Suppressor macrophage treated with lipopolysaccharide for 1 hour (primary cell): Measurements from ENCODE around the gene TARDBP.
"Not testable (repeated sequence)": the region's sequence is repeated elsewhere in the genome, so short reads cannot be mapped to it uniquely, and the experiment has no call there.

ENCODE experiments used
- DNase-seq, 3 donors: peaks; one replicate each; pipeline ENCODE4 v3.0.0-alpha.2; 2020 to 2022

TARDBP gene

DNA sequence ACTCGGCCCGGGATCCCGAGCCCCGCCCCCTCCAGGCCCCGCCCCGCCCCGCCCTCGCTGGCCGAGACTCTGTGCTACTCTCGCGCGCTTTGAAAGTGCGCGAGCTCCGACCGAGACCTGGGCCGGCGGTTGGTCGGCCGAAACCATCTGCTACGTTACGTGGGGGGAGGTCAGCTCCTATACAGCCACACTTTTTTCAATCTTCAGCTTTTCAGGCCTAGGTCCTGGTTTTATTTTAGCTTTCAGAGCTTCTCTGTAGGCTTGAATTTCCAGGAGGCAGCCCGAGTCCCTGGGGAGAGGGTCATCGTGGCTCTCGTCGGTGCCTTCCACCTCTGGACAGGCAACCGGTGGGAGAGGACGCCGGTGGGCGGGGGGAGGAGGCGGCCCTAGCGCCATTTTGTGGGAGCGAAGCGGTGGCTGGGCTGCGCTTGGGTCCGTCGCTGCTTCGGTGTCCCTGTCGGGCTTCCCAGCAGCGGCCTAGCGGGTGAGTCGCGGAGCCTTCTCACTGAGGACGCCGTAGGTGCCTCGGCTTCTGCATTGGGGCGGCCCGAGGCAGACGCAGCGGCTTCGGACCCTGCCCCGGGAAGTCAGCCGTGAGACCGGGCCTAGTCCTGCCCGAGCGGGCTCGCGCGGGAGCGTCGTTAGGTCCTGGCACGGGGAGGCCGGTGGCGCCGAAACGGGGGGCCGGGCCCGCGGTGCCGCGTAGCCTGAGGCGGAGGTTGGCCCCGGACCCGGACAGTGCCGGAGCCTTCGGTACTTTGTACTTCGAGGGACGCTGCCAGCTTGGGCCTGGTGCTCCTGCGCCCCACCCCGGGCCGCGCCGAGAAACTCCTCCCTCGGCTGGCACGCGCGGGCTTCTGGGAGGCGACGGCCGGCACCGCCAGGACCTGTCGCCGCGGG, at the start of gene TARDBP:
TSS of gene TARDBP (plus strand) at position 395 of the 900 bp plus-strand sequence. CDS start 1,074 bp downstream, outside the sequence.
- DNase-seq, result peak; percentile 91 to 96 (median 96)

DNA sequence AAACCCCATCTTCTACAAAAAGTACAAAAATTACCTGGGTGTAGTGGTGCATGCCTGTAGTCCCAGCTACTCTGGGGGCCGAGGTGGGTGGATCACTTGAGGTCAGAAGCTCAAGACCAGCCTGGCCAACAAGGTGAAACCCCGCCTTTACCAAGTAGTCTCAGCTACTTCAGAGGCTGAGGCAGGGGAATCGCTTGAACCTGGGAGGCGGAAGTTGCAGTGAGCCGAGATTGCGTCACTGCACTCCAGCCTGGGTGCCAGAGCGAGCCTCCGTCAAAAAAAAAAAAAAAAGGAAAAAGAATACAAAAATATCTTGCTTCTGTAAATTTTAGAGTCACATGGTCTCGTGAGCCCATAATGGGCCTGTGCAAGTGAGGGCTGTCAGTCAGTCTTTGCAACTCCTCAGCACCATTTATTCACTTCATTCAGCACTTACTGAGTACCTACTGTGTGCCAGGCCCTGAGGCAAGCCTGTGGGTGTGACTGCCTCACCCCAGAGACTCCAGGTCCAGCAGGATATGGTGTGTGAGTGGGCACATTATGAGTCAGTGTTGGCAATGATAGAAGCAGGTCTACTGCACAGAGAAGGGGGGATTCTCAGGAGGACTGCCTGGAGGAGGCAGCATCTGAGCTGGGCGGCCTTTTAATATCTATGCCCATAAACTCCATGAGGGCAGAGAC, 46.8 kb upstream of the TARDBP start:
- DNase-seq, result peak; percentile 74 to 81 (median 78)

DNA sequence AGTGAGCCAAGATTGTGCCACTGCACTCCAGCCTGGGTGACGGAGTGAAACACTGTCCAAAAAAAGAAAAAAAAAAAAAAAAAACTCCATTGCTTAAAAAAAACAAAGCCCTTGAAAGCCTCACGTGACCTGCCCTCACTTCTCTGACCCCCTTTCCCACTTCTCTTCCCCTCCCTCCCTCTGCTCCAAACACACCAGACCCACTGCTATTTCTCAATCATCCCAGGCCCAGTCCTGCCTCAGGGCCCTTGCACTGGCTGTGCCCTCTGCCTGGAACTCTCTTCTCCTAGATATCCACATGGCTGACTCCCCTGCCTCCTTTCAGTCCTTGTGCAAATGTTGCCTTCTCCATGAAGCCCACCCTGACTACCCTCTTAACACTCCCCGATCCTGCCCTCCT, 45.4 kb upstream of the TARDBP start:
- DNase-seq, result peak in 1 of 3 donors; percentile 11

DNA sequence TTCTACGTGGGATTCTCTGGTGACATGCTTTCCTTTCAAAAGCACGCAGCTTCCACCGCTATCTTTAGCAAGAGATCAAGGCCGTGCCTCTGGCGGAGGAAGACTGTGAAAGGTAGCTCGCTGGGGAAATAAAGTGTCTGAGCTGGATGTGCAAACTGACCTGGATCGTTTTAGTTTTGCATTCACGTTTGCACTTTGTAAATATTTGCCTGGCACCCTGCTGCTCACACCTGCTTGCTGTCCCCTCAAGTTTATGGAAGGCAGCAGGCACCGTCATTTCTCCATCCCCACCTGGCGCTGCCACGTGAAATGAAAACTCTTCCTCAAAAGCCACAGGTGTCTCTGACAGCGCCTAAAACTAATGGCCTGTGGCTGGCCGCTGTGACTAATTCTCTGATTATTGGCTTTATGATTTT, 44.0 kb upstream of the TARDBP start:
- no peak for DNase-seq

DNA sequence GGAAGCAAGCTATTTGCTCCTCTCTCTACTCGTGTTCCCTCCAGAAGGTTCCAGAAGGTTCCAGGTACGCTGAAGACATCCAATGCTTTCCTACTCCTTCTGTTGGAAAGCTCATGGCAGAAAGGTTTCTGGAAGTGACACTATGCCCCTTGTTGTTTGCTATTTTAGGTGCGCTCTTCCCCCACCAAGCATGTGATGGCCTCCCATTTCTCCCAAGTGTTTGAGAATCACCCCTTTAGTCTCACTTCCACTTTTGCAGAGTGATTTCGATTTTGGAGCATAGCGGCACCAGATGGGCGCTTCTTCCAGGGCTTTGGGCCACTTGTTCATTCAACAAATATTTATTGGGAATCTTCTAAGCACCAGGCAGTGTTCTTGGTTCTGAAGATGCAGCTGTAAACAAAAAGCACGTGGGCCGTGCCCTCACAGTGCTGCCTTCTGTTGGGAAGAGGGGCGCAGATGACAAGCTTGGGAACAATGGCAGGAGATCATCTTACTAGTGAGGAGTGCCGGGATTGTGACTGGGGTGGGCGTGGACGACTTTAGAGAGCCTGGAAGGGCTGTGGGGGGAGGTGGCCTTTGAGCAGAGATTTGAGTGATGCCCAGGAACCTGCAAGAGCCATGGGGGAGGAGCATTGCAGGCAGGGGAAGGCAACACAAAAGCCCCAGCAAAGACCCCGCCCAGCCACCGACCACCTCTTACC, 43.0 kb upstream of the TARDBP start:
- DNase-seq, result peak; percentile 49 to 69 (median 56)

DNA sequence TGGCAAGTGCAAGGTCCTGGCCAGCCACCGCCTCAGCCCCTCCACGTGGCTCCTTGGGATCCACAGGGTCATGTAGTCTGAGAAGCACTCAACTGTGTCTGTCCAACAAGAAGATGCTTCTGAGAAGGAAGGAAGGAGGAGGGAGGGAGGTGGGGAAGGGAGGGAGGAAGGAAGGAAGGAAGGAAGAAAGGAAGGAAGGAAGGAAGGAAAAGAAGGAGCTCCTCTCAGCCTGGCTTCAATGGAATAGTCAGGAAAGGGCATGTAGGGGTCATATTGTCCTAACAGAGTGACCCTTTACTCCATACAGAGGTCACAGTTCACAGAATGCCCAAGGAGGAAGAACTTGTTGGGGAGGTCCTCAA, 42.5 kb upstream of the TARDBP start:
- DNase-seq, result no peak

DNA sequence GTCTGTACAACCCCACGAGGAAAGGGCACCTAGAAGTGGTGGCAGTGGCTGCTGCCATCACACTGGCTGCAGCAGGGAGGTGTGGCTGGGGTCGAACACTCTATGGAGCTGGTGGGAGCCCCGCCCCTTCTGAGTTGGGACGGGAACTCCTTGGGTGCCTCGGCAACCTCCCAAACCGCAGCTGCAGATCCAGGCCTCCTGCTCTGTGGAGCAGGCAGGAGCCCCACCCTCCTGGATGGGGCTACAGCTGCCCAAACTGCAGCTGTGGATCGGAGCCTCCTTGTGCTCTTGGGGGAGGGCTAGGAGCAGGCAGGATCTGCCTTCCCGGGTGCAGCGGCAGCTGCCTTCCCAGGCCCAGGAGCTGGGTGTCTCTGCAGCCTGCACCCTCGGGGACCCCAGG, 38.9 kb upstream of the TARDBP start:
- no peak for DNase-seq

DNA sequence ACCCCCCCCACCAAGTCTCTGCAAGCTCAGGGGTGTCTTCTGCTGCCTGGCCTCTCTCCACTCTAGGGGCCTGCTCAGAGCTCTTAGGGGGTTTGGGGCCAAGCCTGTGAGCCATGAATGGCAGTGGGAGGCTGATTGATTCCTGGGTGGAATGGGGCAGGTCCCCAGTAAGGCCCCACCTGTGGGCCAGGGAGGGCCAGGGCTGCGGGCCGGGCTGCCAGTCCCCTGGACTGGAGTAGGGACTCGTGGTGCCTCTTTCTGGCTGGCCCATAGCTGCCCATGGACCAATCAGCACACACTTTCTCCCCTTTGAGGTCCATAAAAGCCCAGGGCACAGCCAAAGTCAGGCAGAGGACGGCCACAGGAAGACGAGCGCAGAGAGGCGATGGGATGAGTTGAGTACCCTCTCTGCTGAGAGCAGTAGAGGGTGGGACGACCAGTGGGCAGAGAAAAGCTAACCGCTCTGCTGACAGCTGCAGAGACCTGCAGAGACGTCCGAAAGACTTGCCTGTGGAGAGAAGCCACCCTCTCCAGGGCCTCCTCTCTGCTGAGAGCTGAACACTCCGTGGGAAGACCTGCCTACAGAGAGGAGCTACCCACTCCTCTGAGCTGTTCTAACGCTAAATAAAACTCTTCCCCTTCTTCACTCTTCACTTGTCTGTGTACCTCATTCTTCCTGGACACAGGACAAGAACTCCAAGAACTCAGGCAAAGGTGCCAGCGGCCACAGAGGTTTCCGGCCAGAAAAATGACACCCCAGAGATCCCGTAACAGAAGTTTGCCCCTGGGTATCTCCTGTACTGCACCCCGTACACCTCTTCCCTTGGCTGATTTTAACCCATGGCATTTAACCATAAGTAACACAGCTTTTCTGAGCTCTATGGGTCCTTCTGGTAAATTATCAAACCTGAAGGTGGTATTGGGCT, 38.2 kb upstream of the TARDBP start:
- DNase-seq, result no peak

DNA sequence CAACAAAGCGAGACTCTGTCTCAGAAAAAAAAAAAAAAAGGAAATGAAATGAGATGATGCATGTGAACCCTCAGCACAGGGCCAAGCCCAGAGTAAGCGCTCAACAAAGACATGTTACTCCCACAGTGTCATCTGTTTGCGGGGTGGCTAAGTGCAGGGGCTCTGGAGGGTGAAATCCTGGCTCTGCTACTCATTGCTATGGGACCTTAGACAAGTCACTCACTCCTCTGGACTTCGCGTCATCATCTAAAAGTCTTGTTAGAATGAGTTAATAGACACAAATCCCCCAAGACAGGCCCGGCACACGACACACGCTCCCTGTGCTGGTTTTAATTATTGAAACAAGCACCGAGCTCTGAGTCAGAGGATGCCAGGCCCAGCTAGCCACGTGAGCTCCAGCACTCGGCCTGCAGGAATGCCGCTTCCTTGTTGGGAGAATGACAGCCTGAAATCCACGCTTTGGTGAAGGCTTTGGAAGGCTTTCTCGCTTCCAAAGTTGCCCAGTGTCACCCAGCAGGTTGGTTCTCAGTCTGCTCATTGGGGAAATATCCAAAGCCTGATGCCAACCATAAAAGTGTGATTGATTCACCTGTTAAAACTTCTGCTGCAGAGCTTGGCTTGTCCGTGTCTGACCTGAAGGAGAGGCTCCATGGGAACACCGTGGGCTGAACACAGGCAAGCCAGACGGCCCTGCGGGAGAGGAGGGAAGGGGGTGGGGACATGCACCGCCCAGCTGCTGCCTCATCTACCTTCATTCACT, 36.7 kb upstream of the TARDBP start:
- DNase-seq, result peak; percentile 68 to 73 (median 70)

DNA sequence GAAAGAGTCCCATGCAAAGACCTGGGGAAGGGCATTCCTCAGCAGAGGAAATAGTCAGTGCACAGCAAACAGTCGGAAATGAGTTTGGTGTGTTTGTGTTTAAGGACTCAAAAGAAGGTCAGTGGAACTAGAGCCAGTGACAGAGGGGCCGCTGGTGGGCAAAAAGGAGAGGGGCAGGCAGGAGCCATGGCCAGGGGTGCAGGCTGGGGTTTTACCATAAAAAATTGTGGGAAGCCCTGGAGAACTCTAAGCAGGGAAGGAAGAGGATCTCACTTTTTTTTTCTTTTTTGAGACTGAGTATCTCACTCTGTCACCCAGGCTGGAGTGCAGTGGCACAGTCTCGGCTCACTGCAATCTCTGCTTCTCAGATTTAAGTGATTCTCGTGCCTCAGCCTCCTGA, 33.7 kb upstream of the TARDBP start:
- DNase-seq, result no peak

DNA sequence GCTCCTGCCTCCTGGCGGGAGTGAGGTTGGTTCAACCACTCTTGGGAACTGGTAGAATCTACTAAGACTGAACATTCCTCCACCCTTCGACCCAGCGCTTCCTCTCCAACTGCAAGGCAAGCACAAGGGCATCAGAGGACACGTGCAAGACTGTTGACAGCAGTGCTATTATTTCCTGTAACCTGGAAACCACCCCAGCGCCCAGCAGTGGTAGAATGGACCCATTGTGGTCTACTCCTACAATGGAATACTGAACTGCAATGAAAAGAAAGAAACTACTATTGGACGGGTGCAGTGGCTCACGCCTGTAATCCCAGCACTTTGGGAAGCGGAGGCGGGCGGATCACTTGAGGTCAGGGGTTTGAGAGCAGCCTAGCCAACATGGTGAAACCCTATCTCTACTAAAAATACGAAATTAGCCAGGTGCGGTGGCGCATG, 33.0 kb upstream of the TARDBP start:
- DNase-seq, result peak; percentile 69 to 76 (median 70)

DNA sequence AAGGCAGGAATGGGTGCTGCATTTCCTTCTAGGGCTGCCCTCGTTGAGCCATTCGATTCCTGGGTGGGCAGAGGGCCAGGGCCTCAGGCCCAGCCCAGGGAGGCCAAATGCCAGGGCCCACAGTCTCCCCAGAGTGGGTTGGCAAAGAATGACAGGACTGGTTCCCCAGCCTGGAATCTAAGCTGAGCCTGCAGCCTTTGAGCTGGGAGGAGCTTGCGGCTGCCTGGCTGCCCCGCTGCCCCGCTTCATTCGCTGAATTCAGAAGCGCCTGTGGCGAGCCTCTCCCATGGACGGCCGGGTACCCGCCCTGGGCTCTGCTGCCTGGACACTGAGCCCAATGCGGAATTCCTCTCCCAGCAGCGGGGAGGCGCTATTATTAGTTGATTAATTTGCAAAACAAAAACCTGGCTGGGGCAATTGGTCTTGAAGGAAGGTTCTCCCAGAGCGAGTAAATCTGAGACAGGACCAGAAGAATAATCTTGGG, 32.3 kb upstream of the TARDBP start:
- DNase-seq, result peak; percentile 39 to 66 (median 49)

DNA sequence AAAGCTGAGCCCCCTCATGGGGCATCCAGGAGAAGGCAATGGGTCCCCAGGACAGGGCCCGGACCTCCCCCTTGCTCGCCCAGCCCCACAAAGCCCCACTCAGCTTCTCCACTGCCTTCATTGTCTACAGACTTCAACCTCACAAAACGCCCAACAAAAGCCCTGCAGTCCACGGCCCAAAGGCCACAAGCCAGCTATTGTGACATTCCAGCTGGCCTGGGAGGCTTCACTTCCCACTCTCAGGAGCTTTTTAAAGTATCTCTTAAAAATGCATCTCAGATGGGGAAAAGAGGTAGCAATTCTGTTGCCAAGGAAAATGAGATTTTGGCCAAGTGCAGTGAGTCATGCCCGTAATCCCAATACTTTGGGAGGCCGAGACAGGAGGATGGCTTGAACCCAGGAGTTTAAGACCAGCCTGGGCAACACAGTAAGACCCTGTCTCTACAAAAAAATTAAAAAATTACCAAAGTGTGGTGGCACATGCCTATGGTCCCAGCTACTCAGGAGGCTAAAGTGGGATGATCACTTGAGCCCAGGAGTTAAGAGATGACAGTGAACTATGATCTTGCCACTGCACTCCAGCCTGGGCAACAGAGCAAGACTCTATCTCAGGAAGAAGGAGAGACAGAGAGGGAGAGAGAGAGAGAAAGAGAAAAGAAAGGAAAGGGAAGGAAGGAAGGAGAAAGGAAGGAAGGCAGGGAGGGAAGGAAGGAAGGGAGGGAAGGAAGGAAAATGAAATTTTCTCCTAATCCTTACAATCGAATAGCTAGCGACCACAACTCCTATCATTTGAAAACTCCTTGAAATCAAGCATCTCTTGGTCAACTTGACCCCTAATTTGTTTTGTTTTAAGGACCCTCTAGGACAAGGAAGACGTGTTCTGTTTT, 31.4 kb upstream of the TARDBP start:
- DNase-seq, result peak in 2 of 3 donors; percentile 39 to 40

DNA sequence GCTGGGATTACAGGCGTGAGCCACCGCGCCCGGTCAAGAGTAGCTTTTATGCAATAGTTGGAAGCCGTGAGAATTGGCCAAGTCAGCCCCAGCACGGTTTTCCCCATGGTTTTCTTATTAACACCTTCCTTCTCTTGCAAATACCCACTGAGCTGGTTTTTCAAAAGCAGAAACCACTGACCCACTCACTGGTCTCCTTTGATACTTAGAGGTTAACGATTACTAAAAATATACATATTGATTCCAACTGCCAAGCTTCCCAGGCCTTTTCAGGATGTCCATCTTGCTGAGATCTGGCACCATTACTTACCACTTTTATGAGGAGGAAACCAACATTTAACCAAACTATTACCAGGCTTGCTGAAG, 25.9 kb upstream of the TARDBP start:
- peak in 2 of 3 donors; percentile 28 to 35 for DNase-seq

DNA sequence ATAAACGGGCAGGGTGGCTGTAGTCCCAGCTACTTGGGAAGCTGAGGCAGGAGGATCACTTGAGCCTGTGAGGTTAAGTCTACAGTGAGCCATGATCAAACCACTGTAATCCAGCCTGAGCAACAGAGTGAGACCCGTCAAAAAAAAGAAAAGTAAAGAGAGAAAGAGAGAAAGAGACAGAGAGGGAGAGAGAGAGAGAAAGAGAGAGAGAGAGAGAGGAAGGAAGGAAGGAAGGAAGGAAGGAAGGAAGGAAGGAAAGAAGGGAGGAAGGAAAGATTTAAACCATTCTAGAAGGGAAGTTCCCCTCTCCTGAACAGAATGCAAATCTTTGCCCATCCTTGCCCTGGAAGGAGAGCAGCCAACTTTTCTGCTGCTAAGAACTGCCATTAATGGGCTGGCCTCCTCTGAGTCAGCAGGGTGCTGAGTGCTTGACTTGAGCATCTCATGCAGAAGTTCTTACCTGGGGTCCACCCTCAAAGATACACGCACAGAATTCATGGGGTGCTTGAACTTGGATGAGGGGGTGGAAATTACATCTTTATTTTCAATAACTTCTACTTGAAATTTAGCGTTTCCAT, 24.5 kb upstream of the TARDBP start:
- DNase-seq, result peak in 1 of 3 donors; percentile 14

DNA sequence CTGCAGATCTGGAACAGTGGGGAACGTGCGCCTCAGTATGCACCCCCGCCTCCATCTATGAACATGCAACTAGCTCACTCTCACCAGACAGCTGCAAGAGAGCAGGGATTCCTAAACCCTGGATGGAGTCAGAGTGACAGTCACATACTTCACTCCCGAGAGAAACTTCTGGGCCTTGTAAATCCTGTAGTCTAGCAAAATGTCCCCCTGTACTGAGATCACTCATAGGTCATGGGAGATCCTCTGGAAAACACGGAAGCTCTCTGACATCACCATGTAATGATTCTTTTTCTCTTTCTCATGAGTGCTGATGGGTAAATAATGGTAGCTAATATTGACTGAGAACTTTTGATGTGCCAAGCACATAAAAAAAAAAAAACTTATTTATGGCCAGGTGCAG, 23.4 kb upstream of the TARDBP start:
- DNase-seq, result peak; percentile 51 to 66 (median 58)

DNA sequence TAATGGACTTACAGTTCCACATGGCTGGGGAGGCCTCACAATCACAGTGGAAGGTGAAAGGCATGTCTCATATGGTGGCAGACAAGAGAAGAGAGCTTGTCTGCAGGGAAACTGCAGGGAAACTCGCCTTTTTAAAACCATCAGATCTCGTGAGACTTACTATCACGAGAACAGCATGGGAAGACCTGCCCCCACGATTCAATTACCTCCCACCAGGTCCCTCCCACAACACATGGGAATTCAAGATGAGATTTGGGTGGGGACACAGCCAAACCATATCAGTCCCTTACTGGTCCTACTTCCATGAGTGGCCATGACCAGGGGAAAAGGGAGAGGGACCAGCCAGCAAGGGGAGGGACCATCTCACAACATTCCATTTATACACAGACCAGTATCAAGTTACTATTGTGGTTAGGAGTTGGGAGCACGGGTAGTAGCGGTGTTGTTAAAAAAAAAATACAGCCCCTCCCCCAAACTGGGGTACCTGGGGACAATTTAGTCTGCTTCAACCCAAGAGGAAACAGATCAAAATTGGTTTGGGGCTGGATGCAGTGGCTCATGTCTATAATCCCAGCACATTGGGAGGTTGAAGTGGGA, 22.4 kb upstream of the TARDBP start:
- not testable (repeated sequence) for DNase-seq

DNA sequence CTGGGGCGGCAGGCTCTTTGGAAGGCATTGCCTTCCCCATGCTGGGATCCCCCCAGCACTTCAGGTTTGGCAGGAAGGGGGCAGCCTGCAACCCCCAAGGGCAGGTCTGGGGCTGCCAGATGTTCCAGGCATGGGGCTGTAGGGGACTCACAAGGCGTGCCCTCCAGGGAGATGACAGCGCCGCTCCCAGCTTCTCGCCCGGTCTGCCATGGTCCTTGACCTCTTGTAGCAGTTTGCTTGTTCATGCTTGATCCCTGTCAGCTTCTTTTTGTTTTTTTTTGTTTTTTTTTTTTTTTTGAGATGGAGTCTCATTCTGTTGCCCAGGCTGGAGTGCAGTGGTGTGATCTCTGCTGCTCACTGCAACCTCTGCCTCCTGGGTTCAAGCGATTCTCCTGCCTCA, 21.6 kb upstream of the TARDBP start:
- DNase-seq, result no peak

DNA sequence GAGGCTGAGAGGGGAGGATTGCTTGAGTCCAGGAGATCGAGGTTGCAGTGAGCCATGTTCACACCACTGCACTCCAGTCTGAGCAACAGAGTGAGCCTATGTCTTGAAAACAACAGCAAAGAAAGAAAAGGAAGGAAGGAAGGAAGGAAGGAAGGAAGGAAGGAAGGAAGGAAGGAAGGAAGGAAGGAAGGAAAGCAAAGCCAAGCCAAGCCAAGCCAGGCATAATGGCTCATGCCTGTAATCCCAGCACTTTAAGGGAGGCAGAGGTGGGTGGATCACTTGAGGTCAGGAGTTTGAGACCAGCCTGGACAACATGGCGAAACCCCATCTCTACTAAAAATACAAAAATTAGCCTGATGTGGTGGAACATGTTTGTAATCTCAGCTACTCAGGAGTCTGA, 20.4 kb upstream of the TARDBP start:
- DNase-seq, result not testable (repeated sequence)
